NCI-H69 (cell line): ENCODE measurements around the gene TMEM42.

Source experiments
- DNase-seq: peaks from one replicate; lab custom pipeline; 2025; lab: John Stamatoyannopoulos, UW

TMEM42 gene

GRCh38 chr3:44874308-44874707 is 12.6 kb downstream of the TMEM42 start, which contains the start of gene TGM4:
TGM4 (plus strand) TSS chr3:44874608; CDS start chr3:44874679, 71 bp downstream.
- no peak for DNase-seq

GRCh38 chr3:44875596-44875995 is 13.9 kb downstream of the TMEM42 start:
- DNase-seq = no peak

GRCh38 chr3:44877333-44877732 is 15.6 kb downstream of the TMEM42 start:
- DNase-seq = no peak

GRCh38 chr3:44880284-44880683 is 18.6 kb downstream of the TMEM42 start:
- DNase-seq = peak; percentile 7

GRCh38 chr3:44883213-44883955 is 21.7 kb downstream of the TMEM42 start:
- DNase-seq = no peak

- peak; percentile 79 for DNase-seq
Measured at GRCh38 chr3:44883999-44884431, 22.3 kb downstream of the TMEM42 start.

GRCh38 chr3:44885618-44886017 is 23.9 kb downstream of the TMEM42 start:
- DNase-seq = peak; percentile 30

GRCh38 chr3:44886561-44886960 is 24.8 kb downstream of the TMEM42 start:
- DNase-seq = peak; percentile 35

- DNase-seq = no peak
Measured at GRCh38 chr3:44887101-44887500, 25.4 kb downstream of the TMEM42 start.

- DNase-seq = no peak
Measured at GRCh38 chr3:44890258-44890657, 28.5 kb downstream of the TMEM42 start.

- no peak for DNase-seq
Measured at GRCh38 chr3:44890852-44891251, 29.1 kb downstream of the TMEM42 start.

- DNase-seq = no peak
Measured at GRCh38 chr3:44892689-44893088, 31.0 kb downstream of the TMEM42 start.

- no peak for DNase-seq
Measured at GRCh38 chr3:44893097-44893496, 31.4 kb downstream of the TMEM42 start.

GRCh38 chr3:44894485-44894884 is 32.8 kb downstream of the TMEM42 start:
- DNase-seq = peak; percentile 55

- no peak for DNase-seq
Measured at GRCh38 chr3:44896440-44896839, 34.7 kb downstream of the TMEM42 start.

GRCh38 chr3:44899683-44900367 is 38.1 kb downstream of the TMEM42 start:
- DNase-seq = no peak

- no peak for DNase-seq
Measured at GRCh38 chr3:44902628-44903027, 40.9 kb downstream of the TMEM42 start.

GRCh38 chr3:44903314-44903713 is 41.6 kb downstream of the TMEM42 start:
- DNase-seq = no peak

GRCh38 chr3:44903751-44904150 is 42.0 kb downstream of the TMEM42 start:
- DNase-seq = no peak

GRCh38 chr3:44905446-44906157 is 43.9 kb downstream of the TMEM42 start:
- DNase-seq = peak; percentile 22

- DNase-seq = no peak
Measured at GRCh38 chr3:44906997-44907396, 45.3 kb downstream of the TMEM42 start.

GRCh38 chr3:44907612-44908011 is 45.9 kb downstream of the TMEM42 start:
- no peak for DNase-seq

GRCh38 chr3:44909063-44909462 is 47.4 kb downstream of the TMEM42 start:
- no peak for DNase-seq
